HG02973 (cell line): Measurements from ENCODE around the gene MTSS2.

Source experiments
- ATAC-seq: cut with Tn5 transposase; IDR thresholded peaks from one replicate; pipeline ENCODE4 v1.9.1; 2021; ENCODE audit warnings: moderate library complexity; ENCODE audit not compliant: unreplicated experiment

The MTSS2 gene

DNA sequence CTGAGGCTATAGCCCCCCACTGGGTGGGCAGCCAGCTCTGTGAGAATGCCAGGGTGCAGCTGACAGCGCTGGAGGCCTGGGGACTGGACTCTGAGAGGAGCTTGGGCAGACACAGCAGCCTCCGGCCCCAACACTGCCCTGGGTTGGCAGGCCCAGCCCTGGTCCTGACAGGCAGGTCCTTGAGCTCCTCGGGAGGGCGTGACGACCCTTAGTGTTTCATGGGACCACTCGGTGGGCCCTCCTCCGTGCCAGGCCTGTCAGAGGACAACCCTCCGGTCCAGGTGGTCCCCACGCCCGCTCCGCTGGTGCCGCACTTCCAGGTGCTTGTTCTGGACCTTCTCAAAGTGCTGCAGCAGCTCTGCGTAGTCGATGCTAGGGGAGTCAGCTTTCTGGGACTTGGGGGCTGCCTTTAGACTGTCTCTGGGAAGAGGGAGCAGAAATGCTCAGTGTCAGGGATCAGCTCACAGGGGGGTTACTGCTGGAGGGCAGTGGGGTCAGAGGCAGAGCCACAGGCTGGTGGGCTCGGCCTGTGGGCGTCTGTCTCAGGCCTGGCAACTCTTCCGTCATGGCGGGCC is 1.9 kb upstream of the MTSS2 start:
- no peak for ATAC-seq

- ATAC-seq = no peak
These were observed 1.3 kb upstream of the MTSS2 start for GRCh38 chr16:70687102-70687511.

DNA sequence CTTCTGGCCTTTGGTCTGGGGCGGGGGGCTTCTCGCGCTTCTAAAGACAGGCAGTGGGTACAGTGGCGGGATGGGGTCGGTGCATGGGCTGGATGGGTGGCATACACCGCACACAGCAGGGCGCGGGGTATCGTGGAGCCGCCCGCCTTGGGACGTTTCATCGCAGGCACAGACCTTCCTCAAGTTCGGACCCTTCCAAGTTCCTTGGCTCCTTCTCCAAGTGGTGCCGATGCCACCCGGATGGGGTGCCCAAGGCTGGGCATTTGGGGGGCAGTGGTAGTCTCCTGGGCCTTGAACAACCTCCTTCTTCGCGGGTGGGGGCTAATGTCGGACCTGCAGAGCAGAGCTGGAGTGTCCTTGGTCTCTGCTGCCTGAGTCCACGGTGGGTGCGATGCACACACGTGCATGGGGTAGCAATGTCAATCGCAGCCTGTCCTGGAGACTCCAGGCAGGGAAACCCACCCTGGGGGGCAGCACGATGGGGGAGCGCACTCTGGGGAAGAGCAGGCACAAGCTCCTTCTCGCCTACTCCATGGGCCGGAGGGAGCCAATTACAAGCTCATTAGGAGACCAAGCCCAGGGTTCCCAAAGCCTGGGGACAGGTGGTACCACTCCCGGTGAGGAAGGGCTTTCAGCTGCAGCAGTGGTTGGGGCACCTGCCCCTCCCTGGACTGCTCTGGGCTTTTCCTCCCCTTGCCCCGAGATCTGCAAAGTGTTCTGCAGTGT is 686 bp upstream of the MTSS2 start:
- no peak for ATAC-seq

- ATAC-seq = no peak
These were observed 554 bp downstream of the MTSS2 start for GRCh38 chr16:70685061-70685937.

GRCh38 chr16:70684146-70685060 is 1.4 kb downstream of the MTSS2 start:
- no peak for ATAC-seq

GRCh38 chr16:70683146-70683944 is 2.5 kb downstream of the MTSS2 start:
- no peak for ATAC-seq

- ATAC-seq = no peak
These were observed 3.4 kb downstream of the MTSS2 start for GRCh38 chr16:70682239-70683145.

DNA sequence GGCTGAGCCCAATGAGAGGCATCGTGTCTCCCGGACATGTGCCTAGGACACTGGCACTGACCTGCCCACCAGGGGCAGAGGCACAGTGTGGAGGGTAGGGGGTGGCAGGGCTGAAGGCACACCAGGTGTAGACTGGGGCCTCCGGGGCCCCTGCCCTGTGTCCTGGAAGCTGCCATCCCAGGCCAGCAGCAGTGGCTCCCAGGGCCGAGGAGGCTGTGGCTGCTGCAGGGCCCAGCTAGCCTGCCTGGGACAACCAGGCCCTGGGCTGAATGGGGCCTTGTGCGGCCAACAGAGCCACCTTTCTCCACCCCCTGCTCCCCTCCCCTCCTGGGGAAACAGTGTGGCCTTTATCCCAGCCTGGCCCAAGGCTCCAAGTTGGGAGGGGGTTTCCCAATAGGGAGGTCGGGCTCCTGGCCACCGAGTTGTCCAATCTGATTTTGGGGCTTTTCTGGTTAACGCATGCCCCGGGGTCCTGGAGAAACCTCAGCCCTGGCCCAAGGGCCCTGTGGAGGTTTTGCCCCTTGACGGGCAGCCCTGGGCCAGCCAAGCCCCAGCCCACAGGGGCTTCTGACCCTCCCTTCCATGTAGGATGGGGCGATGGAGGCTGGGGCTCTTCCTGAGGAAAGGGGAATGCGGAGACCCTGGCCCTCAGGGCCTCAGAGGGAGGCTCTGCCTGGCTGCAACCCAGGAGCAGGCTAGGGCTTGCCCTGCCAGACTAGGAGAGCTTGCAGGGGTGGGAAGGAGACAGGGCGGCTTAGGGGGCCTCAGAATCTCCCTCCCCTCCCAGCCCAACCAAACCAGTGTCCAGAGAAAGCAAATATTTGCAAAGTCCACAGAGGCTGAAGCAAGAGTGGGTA is 4.2 kb downstream of the MTSS2 start:
- no peak for ATAC-seq

- ATAC-seq = no peak
These were observed 5.1 kb downstream of the MTSS2 start for GRCh38 chr16:70680495-70681381.

- no peak for ATAC-seq
These were observed 6.0 kb downstream of the MTSS2 start for GRCh38 chr16:70679671-70680494.

- ATAC-seq = no peak
These were observed 6.8 kb downstream of the MTSS2 start for GRCh38 chr16:70678898-70679670.

- ATAC-seq = no peak
These were observed 7.5 kb downstream of the MTSS2 start for GRCh38 chr16:70678121-70678897.

GRCh38 chr16:70677499-70678120 is 8.2 kb downstream of the MTSS2 start:
- ATAC-seq = no peak
